ENCODE data around the gene ATG9B. TPM values are rescaled to one million over a fixed set of nuclear protein-coding genes. Genes with fewer than 3 reads are reported as not detected.
A peak's percentile ranks its signal among the peaks of the same experiment; 100 is the strongest.

ATG9B gene
- total RNA-seq, 1 donor from 2014 or later: under 0.01 TPM

- no peaks in the 10 kb centered on the region for H3K27me3 ChIP-seq (ENCODE audit: control insufficient read depth, insufficient read depth, low read length)
- TF ChIP-seq, protein P1, sequence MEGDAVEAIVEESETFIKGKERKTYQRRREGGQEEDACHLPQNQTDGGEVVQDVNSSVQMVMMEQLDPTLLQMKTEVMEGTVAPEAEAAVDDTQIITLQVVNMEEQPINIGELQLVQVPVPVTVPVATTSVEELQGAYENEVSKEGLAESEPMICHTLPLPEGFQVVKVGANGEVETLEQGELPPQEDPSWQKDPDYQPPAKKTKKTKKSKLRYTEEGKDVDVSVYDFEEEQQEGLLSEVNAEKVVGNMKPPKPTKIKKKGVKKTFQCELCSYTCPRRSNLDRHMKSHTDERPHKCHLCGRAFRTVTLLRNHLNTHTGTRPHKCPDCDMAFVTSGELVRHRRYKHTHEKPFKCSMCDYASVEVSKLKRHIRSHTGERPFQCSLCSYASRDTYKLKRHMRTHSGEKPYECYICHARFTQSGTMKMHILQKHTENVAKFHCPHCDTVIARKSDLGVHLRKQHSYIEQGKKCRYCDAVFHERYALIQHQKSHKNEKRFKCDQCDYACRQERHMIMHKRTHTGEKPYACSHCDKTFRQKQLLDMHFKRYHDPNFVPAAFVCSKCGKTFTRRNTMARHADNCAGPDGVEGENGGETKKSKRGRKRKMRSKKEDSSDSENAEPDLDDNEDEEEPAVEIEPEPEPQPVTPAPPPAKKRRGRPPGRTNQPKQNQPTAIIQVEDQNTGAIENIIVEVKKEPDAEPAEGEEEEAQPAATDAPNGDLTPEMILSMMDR (IDR thresholded peaks at IDR 0.05; ENCODE audit: insufficient read depth, low read length, severe bottlenecking): peak; percentile 25
- no peak for FAIRE-seq
- H3K36me3 ChIP-seq (ENCODE audit: control insufficient read depth, insufficient read depth, low read length): peaks cover under 1% of the 10 kb centered on the region
- no peak for DNase-seq (ENCODE audit: low read depth)
- peak overlapping the region; percentile 48 for H3K4me3 ChIP-seq (ENCODE audit: low read depth, low read length)
These were observed 32.6 kb upstream of the ATG9B start for GRCh38 chr7:151056666-151057505.

DNA sequence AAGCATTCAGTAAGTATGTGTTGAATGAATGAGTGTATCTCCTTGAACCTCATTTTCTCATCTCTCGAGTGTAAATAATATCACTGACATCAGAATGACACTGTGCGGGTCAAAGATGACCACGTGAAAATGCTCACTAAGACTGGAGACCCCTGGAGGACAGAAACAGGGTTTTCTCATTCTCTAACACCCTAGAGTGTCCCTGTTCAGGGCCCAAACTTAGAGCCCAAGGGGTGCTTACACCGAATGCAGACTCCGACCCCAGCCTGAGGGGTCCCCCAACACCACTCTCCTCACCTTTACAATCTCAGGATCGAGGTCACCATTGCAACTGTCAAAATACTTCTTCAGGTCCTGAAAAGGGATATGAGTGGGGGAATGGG lies 32.0 kb upstream of the ATG9B start:
- no peak for DNase-seq (ENCODE audit: low read depth)
- no peaks in the 10 kb centered on the region for H3K36me3 ChIP-seq (ENCODE audit: control insufficient read depth, insufficient read depth, low read length)
- no peak overlapping the region for H3K4me3 ChIP-seq (ENCODE audit: low read depth, low read length)
- no peaks in the 10 kb centered on the region for H3K27me3 ChIP-seq (ENCODE audit: control insufficient read depth, insufficient read depth, low read length)
- TF ChIP-seq, protein P1 (IDR thresholded peaks at IDR 0.05; ENCODE audit: insufficient read depth, low read length, severe bottlenecking): no peak
- no peak for FAIRE-seq

- no peak for FAIRE-seq
- TF ChIP-seq, protein P1 (IDR thresholded peaks at IDR 0.05; ENCODE audit: insufficient read depth, low read length, severe bottlenecking): no peak
- Histone ChIP-seq H3K4me3 (ENCODE audit: low read depth, low read length) (no peak overlapping the region), H3K27me3 (ENCODE audit: control insufficient read depth, insufficient read depth, low read length) (peaks cover 6% of the 10 kb centered on the region), H3K36me3 (ENCODE audit: control insufficient read depth, insufficient read depth, low read length) (no peaks in the 10 kb centered on the region)
- DNase-seq (ENCODE audit: low read depth): no peak
These were observed 29.5 kb upstream of the ATG9B start for GRCh38 chr7:151053751-151054150.

- DNase-seq (ENCODE audit: low read depth): no peak
- no peaks in the 10 kb centered on the region for H3K36me3 ChIP-seq (ENCODE audit: control insufficient read depth, insufficient read depth, low read length)
- peaks cover 6% of the 10 kb centered on the region for H3K27me3 ChIP-seq (ENCODE audit: control insufficient read depth, insufficient read depth, low read length)
- H3K4me3 ChIP-seq (ENCODE audit: low read depth, low read length): no peak overlapping the region
- TF ChIP-seq, protein P1 (IDR thresholded peaks at IDR 0.05; ENCODE audit: insufficient read depth, low read length, severe bottlenecking): no peak
- no peak for FAIRE-seq
These were observed 28.8 kb upstream of the ATG9B start for GRCh38 chr7:151053096-151053495.

GRCh38 chr7:151051108-151051507 lies 26.8 kb upstream of the ATG9B start:
- no peaks in the 10 kb centered on the region for H3K36me3 ChIP-seq (ENCODE audit: control insufficient read depth, insufficient read depth, low read length)
- H3K27me3 ChIP-seq (ENCODE audit: control insufficient read depth, insufficient read depth, low read length): peaks cover 6% of the 10 kb centered on the region
- TF ChIP-seq, protein P1 (IDR thresholded peaks at IDR 0.05; ENCODE audit: insufficient read depth, low read length, severe bottlenecking): no peak
- no peak for FAIRE-seq
- DNase-seq (ENCODE audit: low read depth): peak; percentile 51
- H3K4me3 ChIP-seq (ENCODE audit: low read depth, low read length): no peak overlapping the region

Data from bronchial epithelial cell (primary cell).